Breast epithelium (tissue), 4 donors: ENCODE results near the gene MSH3. TPM values are rescaled to one million over a fixed set of nuclear protein-coding genes. Genes with fewer than 3 reads are reported as not detected.

Experiments used
- DNase-seq, 2 donors: peaks; one replicate each; pipeline ENCODE4 v3.0.0-alpha.2; 2019; ENCODE audit warnings: low spot score in 2 of 2
- H3K27ac ChIP-seq, 2 donors: fragments of 200-600 bp; sonication (generic) in 1 of 2; one replicate each; pipeline ENCODE4 v1.5.1; 2016 to 2019; ENCODE audit warnings: mild to moderate bottlenecking in 1 of 2
- H3K27me3 ChIP-seq, 2 donors: fragments of 200-600 bp; sonication (generic) in 1 of 2; one replicate each; pipeline versions ENCODE4 v1.5.1 to v1.6.0; 2017 to 2019; ENCODE audit warnings: control low read depth in 1 of 2, mild to moderate bottlenecking in 1 of 2
- H3K36me3 ChIP-seq: fragments of 200-600 bp; one replicate; pipeline ENCODE4 v1.5.1; 2019
- H3K4me1 ChIP-seq, 2 donors: fragments of 200-600 bp; sonication (generic); one replicate each; pipeline ENCODE4 v1.5.1; 2016 to 2019; ENCODE audit warnings: control low read depth in 1 of 2
- H3K4me3 ChIP-seq, 3 donors: fragments of 200-600 bp; sonication (generic); 1 replicate in 2 of 3; 2 replicates in 1 of 3; pipeline ENCODE4 v1.5.1; 2016 to 2019; ENCODE audit warnings: mild to moderate bottlenecking in 3 of 3, moderate library complexity in 2 of 3
- H3K9me3 ChIP-seq, 2 donors: fragments of 200-600 bp; sonication (generic) in 1 of 2; one replicate each; pipeline ENCODE4 v1.5.1; 2016 to 2019; ENCODE audit warnings: control low read depth in 1 of 2
- POLR2A ChIP-seq: fragments of 450-650 bp; IDR thresholded peaks from one replicate; pipeline ENCODE4 v1.6.1; 2016; ENCODE audit warnings: antibody characterized with exemption, mild to moderate bottlenecking, moderate library complexity
- POLR2AphosphoS5 ChIP-seq, 3 donors: sonication (generic); formaldehyde crosslinking; IDR thresholded peaks; one replicate each; pipeline ENCODE4 v1.6.1; 2017; ENCODE audit warnings: antibody characterized with exemption in 3 of 3
- intact Hi-C: fragments of 100-400 bp; cut with DNase I; formaldehyde crosslinking; loops from one replicate; pipeline ENCODE4 v1.15.1; 2023; ENCODE audit warnings: low total_unique reads
- total RNA-seq, 3 donors: library from RNA; depleted of rRNA; stranded (reverse); fragments of >200 nt; gene quantifications; one replicate each; pipeline ENCODE4 v1.1.0, GENCODE V29; 2016
- TF ChIP-seq, protein P1 (sequence below), 3 donors: fragments of 450-650 bp; IDR thresholded peaks; one replicate each; pipeline ENCODE4 v1.5.1; 2016 to 2017; ENCODE audit warnings: antibody characterized with exemption in 3 of 3, mild to moderate bottlenecking in 3 of 3, moderate library complexity in 3 of 3

The MSH3 gene
- total RNA-seq, 3 donors from 2014 or later = 20.0 to 21.4 (median 21.3) TPM

DNA sequence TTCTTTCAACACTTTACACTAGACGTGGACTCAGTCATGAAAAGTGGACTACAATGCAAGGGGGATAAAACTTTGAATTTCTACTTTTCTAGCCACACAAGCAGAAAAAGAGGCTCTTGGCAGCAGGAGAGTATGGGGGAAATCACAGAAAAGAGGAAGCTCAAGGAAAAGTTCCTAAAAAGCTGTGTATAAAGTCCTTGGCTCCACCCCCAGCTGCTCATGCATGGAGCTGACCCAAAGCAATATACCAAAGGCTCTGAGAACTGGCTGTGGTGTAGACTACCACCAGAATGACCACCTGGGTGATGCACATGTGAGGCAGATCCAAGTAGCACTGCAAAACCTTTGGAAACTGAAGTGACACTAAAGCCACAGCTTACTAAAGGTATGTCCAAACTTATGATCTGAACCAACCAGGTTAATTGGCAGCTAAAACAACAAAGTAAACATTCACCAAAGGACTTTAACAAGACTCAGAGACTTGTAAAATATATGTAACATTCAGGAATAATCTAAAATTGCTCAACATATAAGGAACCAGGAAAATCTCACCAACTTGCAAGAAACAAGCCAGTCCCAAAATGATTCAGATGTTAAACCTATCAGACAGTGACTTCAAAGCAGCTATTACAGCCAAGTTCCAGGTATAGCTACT lies 250.2 kb downstream of the MSH3 start:
- DNase-seq = no peak
- TF ChIP-seq, protein P1, sequence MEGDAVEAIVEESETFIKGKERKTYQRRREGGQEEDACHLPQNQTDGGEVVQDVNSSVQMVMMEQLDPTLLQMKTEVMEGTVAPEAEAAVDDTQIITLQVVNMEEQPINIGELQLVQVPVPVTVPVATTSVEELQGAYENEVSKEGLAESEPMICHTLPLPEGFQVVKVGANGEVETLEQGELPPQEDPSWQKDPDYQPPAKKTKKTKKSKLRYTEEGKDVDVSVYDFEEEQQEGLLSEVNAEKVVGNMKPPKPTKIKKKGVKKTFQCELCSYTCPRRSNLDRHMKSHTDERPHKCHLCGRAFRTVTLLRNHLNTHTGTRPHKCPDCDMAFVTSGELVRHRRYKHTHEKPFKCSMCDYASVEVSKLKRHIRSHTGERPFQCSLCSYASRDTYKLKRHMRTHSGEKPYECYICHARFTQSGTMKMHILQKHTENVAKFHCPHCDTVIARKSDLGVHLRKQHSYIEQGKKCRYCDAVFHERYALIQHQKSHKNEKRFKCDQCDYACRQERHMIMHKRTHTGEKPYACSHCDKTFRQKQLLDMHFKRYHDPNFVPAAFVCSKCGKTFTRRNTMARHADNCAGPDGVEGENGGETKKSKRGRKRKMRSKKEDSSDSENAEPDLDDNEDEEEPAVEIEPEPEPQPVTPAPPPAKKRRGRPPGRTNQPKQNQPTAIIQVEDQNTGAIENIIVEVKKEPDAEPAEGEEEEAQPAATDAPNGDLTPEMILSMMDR (IDR thresholded peaks at IDR 0.05) = no peak
- TF ChIP-seq POLR2AphosphoS5 (IDR thresholded peaks at IDR 0.05) = no peak
- TF ChIP-seq POLR2A = no peak
- Histone ChIP-seq H3K4me3 (no peak overlapping the region), H3K36me3 (no peaks in the 10 kb centered on the region), H3K27me3 (no peaks in the 10 kb centered on the region), H3K27ac (no peak overlapping the region), H3K4me1 (no peaks in the 10 kb centered on the region), H3K9me3 (peaks cover 13% of the 10 kb centered on the region in 2 donors)
- intact Hi-C loops = no loop called here

DNA sequence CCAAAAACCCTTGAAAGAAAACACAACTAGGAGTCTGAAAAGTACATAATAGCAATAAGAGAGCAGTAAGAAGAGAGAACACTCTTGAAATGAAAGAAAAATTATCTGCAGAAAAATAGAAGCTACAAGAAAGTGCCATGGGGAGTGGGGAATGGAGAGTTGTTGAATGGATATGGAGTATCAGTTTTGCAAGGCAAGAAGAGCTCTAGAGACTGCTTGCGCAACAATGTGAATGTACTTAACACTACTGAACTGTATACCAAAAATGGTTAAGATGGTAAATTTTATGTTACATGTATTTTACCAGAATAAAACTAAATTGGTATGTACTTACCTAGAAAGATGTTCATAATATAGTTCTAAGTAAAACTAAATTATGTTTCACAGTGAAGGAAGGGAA lies 251.0 kb downstream of the MSH3 start:
- H3K9me3 ChIP-seq = peaks cover 10 to 13% of the 10 kb centered on the region in 2 donors
- no peaks in the 10 kb centered on the region for H3K36me3 ChIP-seq
- no peaks in the 10 kb centered on the region for H3K27me3 ChIP-seq
- H3K27ac ChIP-seq = no peak overlapping the region
- intact Hi-C loops = no loop called here
- H3K4me3 ChIP-seq = no peak overlapping the region
- no peak for DNase-seq
- no peaks in the 10 kb centered on the region for H3K4me1 ChIP-seq
- TF ChIP-seq POLR2AphosphoS5 (IDR thresholded peaks at IDR 0.05) (no peak), POLR2A (no peak)
- TF ChIP-seq, protein P1 (IDR thresholded peaks at IDR 0.05) = no peak

DNA sequence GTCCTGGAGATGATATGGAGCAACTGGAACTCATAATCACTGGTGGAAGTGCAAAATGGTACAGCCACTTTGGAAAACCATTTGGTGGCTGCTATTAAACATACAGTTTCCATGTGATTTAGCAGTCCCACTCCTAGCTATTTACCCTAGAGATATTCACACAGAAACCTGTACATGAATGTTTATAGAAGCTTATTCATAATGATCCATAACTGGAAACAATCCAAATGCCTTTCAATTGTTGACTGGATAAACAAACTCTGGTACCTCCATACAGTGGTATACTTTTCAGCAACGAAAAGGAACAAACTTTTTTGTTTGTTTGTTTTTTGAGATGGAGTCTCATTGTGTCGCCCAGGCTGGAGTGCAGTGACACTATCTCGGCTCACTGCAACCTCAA lies 258.0 kb downstream of the MSH3 start:
- no peaks in the 10 kb centered on the region for H3K4me1 ChIP-seq
- DNase-seq = no peak
- H3K36me3 ChIP-seq = no peaks in the 10 kb centered on the region
- no peak overlapping the region for H3K27ac ChIP-seq
- no peaks in the 10 kb centered on the region for H3K27me3 ChIP-seq
- no peaks in the 10 kb centered on the region for H3K9me3 ChIP-seq
- TF ChIP-seq, protein P1 (IDR thresholded peaks at IDR 0.05) = no peak
- TF ChIP-seq POLR2AphosphoS5 (IDR thresholded peaks at IDR 0.05) = no peak
- no peak for TF ChIP-seq POLR2A
- no peak overlapping the region for H3K4me3 ChIP-seq
- intact Hi-C loops = no loop called here

DNA sequence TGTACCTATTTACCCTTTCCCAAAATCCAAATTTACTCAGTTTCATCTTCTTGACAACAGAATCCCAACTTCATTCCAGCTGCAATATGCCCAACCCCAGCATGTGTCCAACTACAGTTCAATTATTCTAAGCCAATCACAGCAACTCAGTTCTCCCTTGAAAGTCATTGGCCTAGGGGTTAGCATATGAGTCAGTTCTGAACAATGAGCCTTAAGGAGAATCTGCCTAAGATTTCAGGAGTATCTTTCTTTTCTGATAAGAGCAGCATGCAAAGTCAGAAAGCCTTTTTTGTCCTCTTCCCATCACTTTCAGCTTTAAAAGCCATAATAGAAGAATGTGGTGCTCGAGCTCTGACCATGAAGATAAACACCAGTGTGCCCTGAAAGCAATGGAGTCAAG lies 261.3 kb downstream of the MSH3 start:
- no peak overlapping the region for H3K4me3 ChIP-seq
- TF ChIP-seq POLR2AphosphoS5 (IDR thresholded peaks at IDR 0.05) (no peak), POLR2A (no peak)
- TF ChIP-seq, protein P1 (IDR thresholded peaks at IDR 0.05) = no peak
- H3K4me1 ChIP-seq = no peaks in the 10 kb centered on the region
- H3K9me3 ChIP-seq = no peaks in the 10 kb centered on the region
- H3K27ac ChIP-seq = no peak overlapping the region
- intact Hi-C loops = no loop called here
- no peaks in the 10 kb centered on the region for H3K27me3 ChIP-seq
- no peak for DNase-seq
- no peaks in the 10 kb centered on the region for H3K36me3 ChIP-seq

DNA sequence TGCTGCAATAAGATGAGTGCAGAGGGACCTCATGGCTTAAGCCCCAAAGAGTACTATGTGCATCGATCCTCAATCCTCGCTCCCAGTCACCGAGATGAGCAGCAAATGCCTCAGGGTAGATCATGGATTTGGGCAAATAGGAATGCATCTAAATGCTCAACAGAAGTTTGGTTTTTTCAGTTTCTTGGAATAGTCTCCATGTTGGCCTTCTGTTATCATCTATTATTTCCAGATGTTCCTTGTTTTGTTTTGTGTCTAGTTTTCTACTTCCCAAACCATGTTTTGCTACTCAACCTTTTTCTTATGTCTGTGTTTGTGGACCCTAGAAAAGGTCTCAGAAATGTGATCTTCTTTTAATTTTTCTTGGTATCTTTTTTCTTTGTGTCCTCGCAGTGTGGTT lies 262.2 kb downstream of the MSH3 start:
- H3K4me1 ChIP-seq = no peaks in the 10 kb centered on the region
- TF ChIP-seq POLR2AphosphoS5 (IDR thresholded peaks at IDR 0.05) = no peak
- TF ChIP-seq, protein P1 (IDR thresholded peaks at IDR 0.05) = no peak
- TF ChIP-seq POLR2A = no peak
- no peak overlapping the region for H3K4me3 ChIP-seq
- no peak for DNase-seq
- no peaks in the 10 kb centered on the region for H3K36me3 ChIP-seq
- H3K27me3 ChIP-seq = no peaks in the 10 kb centered on the region
- no peak overlapping the region for H3K27ac ChIP-seq
- no peaks in the 10 kb centered on the region for H3K9me3 ChIP-seq
- intact Hi-C loops = no loop called here
